Calu3 (cell line): ENCODE measurements around the gene AREG. TPM values are rescaled to one million over a fixed set of nuclear protein-coding genes. Genes with fewer than 3 reads are reported as not detected.

Experiments
- BruUV-seq: library from RNA; stranded (reverse); fragments of 400-500 nt; replicated peaks from 2 replicates; lab custom pipeline; 2021; lab: Mats Ljungman, UMichigan
- CTCF ChIA-PET: fragments of 300-600 bp; sonication (Branson Sonifier 250); formaldehyde crosslinking; loops from one replicate; lab custom pipeline; 2022; ENCODE audit warnings: antibody characterized with exemption; lab: Charles Lee
- DNase-seq: peaks from one replicate; pipeline ENCODE4 v3.0.0; 2022
- H3K27ac Mint-ChIP-seq: one replicate; pipeline ENCODE4 v1.8.0; 2022; ENCODE audit warnings: mixed read lengths; ENCODE audit not compliant: unreplicated experiment
- H3K27me3 Mint-ChIP-seq: one replicate; pipeline ENCODE4 v1.8.0; 2022; ENCODE audit warnings: mixed read lengths; ENCODE audit not compliant: unreplicated experiment
- H3K36me3 Mint-ChIP-seq: one replicate; pipeline ENCODE4 v1.8.0; 2022; ENCODE audit warnings: mild to moderate bottlenecking, moderate library complexity, mixed read lengths; ENCODE audit not compliant: insufficient read depth, unreplicated experiment
- H3K4me1 Mint-ChIP-seq: one replicate; pipeline ENCODE4 v1.8.0; 2022; ENCODE audit warnings: mild to moderate bottlenecking, low read depth, mixed read lengths; ENCODE audit not compliant: unreplicated experiment
- H3K4me3 Mint-ChIP-seq: one replicate; pipeline ENCODE4 v1.8.0; 2022; ENCODE audit warnings: mild to moderate bottlenecking, low read depth, moderate library complexity, mixed read lengths; ENCODE audit not compliant: unreplicated experiment
- H3K9me3 Mint-ChIP-seq: one replicate; pipeline ENCODE4 v1.8.0; 2022; ENCODE audit warnings: low read depth, mixed read lengths; ENCODE audit not compliant: unreplicated experiment
- intact Hi-C: fragments of 100-400 bp; cut with micrococcal nuclease; formaldehyde crosslinking; loops from one replicate; pipeline ENCODE4 v1.10.0; 2022; ENCODE audit not compliant: unreplicated experiment
- total RNA-seq: library from RNA; stranded (reverse); gene quantifications from 2 replicates; pipeline ENCODE4 v1.2.3, GENCODE V29; 2022
- TF ChIP-seq, protein P1 (sequence below): fragments of 200-600 bp; IDR thresholded peaks from one replicate; pipeline ENCODE4 v1.8.0; 2022; ENCODE audit warnings: antibody characterized with exemption; ENCODE audit not compliant: unreplicated experiment

Gene AREG
- total RNA-seq, 1 experiment from 2014 or later = 230 TPM

DNA sequence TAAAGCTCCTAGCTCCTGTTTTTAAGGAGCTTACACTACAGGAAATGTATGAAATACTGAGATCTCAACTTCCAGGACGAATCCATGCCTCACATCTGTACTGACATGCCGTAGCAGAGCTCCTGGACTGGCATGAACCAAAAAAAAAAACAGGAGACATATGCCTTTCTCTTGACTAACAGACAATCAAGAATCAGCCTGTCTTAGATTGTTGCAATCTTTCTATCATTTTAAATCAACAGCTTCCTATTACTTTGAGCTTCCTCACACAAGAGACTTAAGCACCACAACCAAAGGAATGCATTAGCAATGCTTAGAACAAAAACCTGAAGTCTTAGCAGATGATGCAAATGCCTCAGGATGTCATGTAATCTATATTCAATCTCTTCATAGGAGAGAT, 34.7 kb upstream of the AREG start:
- no peak overlapping the region for H3K27ac Mint-ChIP-seq
- no peaks in the 10 kb centered on the region for H3K36me3 Mint-ChIP-seq
- CTCF ChIA-PET = no interaction called here
- TF ChIP-seq, protein P1, sequence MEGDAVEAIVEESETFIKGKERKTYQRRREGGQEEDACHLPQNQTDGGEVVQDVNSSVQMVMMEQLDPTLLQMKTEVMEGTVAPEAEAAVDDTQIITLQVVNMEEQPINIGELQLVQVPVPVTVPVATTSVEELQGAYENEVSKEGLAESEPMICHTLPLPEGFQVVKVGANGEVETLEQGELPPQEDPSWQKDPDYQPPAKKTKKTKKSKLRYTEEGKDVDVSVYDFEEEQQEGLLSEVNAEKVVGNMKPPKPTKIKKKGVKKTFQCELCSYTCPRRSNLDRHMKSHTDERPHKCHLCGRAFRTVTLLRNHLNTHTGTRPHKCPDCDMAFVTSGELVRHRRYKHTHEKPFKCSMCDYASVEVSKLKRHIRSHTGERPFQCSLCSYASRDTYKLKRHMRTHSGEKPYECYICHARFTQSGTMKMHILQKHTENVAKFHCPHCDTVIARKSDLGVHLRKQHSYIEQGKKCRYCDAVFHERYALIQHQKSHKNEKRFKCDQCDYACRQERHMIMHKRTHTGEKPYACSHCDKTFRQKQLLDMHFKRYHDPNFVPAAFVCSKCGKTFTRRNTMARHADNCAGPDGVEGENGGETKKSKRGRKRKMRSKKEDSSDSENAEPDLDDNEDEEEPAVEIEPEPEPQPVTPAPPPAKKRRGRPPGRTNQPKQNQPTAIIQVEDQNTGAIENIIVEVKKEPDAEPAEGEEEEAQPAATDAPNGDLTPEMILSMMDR = no peak
- H3K27me3 Mint-ChIP-seq = no peaks in the 10 kb centered on the region
- no peaks in the 10 kb centered on the region for H3K9me3 Mint-ChIP-seq
- DNase-seq = no peak
- no peak overlapping the region for H3K4me3 Mint-ChIP-seq
- BruUV-seq = no TSS peak
- intact Hi-C loops = no loop called here
- H3K4me1 Mint-ChIP-seq = no peaks in the 10 kb centered on the region

DNA sequence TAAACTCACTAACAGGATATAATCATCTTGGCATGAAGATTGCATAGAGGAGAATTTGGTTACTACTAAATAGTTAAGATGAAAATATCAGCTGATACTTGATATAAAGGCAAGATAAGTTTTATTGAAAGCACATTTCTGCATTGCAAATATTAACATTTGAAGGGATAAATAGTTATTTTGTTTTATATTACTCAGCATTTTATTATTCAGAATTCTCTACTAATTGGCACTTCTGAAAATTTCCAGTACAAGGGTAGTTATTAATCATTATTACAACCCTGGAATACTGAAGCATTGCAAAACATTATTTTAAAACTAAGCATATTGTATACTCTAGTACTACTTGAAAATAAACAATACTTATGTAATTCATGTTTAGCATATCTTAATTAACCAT, 32.7 kb upstream of the AREG start:
- TF ChIP-seq, protein P1 = no peak
- BruUV-seq = no TSS peak
- H3K27ac Mint-ChIP-seq = no peak overlapping the region
- no peaks in the 10 kb centered on the region for H3K9me3 Mint-ChIP-seq
- CTCF ChIA-PET = no interaction called here
- H3K27me3 Mint-ChIP-seq = no peaks in the 10 kb centered on the region
- no peaks in the 10 kb centered on the region for H3K36me3 Mint-ChIP-seq
- H3K4me1 Mint-ChIP-seq = peaks cover 7% of the 10 kb centered on the region
- intact Hi-C loops = no loop called here
- no peak for DNase-seq
- H3K4me3 Mint-ChIP-seq = no peak overlapping the region

DNA sequence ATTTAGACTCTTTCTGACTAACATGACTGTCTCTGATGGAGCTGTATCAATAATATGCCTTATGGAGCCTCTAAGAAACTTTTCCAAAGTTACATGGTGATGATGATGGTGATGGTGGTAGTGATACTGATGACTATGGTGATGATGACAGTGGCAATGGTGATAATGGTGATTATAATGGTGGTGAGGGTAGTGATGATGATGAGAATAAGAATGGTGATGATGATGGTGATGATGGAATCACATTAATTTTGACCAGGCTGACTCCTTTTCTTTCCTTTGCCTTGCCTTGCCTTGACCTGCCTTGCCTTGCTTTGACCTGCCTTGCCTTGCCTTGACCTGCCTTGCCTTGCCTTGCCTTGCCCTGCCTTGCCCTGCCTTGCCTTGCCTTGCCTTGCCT, 31.7 kb upstream of the AREG start:
- TF ChIP-seq, protein P1 = no peak
- CTCF ChIA-PET = interaction anchor here (0.7 kb wide), 1 partner anchor 8 kb away, joined by 3 read pairs; no protein-coding TSS in a partner anchor
- H3K4me1 Mint-ChIP-seq = peaks cover 13% of the 10 kb centered on the region
- no peak for DNase-seq
- intact Hi-C loops = no loop called here
- no peak overlapping the region for H3K4me3 Mint-ChIP-seq
- H3K9me3 Mint-ChIP-seq = no peaks in the 10 kb centered on the region
- H3K27ac Mint-ChIP-seq = no peak overlapping the region
- no peaks in the 10 kb centered on the region for H3K36me3 Mint-ChIP-seq
- no TSS peak for BruUV-seq
- H3K27me3 Mint-ChIP-seq = no peaks in the 10 kb centered on the region

DNA sequence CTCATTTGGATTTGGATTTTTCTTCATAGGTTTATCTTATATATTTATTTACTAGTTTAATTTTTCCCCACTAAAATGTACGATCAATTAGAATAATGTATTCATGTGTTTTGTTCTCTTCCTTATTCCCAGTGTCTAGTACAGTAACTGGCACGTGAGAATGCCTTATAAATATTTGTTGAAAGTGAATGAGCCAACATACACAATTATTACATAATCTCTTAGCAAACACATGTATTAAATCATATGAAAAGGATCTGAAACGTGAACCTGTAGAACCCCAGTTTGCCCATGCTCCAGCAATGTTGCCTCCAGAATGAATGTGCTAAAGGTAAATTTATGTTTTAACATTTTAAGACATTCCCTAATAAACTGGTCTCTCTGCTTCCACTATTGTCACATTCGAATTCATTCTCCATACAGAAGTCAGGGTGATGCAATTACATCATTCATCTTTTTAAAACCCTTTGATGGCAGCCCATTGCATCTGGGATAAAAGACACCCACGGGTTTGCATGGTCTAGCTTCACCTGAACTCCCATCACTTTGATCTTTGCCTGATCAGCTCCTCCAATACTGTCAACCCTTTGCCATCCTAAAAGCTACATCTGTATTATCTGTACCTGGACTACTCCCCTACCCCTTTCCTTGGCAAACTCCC, 30.7 kb upstream of the AREG start:
- peak overlapping the region; percentile 11 for H3K27ac Mint-ChIP-seq
- peaks cover 18% of the 10 kb centered on the region for H3K4me1 Mint-ChIP-seq
- no TSS peak for BruUV-seq
- H3K9me3 Mint-ChIP-seq = no peaks in the 10 kb centered on the region
- H3K27me3 Mint-ChIP-seq = no peaks in the 10 kb centered on the region
- no peak overlapping the region for H3K4me3 Mint-ChIP-seq
- DNase-seq = no peak
- intact Hi-C loops = no loop called here
- no peaks in the 10 kb centered on the region for H3K36me3 Mint-ChIP-seq
- TF ChIP-seq, protein P1 = no peak
- CTCF ChIA-PET = no interaction called here
